ENCODE results near the gene SMC6.

Gene SMC6, protein sequence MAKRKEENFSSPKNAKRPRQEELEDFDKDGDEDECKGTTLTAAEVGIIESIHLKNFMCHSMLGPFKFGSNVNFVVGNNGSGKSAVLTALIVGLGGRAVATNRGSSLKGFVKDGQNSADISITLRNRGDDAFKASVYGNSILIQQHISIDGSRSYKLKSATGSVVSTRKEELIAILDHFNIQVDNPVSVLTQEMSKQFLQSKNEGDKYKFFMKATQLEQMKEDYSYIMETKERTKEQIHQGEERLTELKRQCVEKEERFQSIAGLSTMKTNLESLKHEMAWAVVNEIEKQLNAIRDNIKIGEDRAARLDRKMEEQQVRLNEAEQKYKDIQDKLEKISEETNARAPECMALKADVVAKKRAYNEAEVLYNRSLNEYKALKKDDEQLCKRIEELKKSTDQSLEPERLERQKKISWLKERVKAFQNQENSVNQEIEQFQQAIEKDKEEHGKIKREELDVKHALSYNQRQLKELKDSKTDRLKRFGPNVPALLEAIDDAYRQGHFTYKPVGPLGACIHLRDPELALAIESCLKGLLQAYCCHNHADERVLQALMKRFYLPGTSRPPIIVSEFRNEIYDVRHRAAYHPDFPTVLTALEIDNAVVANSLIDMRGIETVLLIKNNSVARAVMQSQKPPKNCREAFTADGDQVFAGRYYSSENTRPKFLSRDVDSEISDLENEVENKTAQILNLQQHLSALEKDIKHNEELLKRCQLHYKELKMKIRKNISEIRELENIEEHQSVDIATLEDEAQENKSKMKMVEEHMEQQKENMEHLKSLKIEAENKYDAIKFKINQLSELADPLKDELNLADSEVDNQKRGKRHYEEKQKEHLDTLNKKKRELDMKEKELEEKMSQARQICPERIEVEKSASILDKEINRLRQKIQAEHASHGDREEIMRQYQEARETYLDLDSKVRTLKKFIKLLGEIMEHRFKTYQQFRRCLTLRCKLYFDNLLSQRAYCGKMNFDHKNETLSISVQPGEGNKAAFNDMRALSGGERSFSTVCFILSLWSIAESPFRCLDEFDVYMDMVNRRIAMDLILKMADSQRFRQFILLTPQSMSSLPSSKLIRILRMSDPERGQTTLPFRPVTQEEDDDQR

DNA sequence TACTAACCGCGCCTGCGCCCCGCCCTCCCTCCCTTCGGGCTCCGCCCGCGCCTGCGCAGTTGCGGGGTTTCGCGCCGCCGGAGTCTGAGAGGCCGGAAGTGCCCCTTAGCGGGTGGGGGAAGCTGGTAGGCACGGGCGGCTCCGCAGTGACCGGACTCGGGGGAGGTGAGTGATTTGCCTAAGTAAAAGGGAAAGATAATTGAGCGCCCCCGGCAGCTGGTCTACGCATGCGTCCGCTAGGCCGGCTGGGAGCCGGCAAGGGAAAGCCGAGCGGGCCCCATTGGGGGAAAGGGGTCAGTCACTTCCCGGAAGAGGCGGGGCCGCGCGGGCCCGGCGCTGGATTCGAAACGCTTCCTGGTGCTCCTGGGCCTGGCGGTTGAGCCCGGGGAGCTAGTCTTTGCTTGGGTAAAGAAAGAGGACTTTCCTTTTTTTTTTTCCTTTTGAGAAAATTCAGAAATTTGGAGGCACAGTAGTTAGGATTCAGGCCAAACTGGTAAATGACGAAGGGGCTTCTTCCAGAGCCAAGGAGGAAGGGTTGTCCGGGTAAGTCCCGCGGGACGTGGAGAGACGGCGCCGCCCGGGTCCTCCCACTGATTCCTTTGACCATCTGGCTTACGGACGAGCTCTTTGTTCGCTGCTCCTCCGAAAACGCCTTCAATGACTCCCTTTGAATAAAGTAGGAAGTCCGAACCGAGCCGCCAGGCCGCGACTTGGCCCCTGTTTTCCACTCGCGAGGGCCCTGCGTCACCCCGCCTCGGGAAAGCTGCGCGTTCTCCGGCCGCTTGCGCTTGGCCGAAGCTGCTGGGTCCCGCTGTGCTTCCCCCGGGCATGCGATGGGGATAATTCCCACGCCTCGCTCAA, at the start of gene SMC6, which contains the start of gene GEN1:
Gene SMC6, minus strand, starts transcription at position 8 of the 861 bp plus-strand sequence. CDS start 7,864 bp downstream, outside the sequence.
Gene GEN1, plus strand, starts transcription at position 336 of the 861 bp plus-strand sequence. CDS start 5,806 bp downstream, outside the sequence.
- TF ChIP-seq, protein P1, sequence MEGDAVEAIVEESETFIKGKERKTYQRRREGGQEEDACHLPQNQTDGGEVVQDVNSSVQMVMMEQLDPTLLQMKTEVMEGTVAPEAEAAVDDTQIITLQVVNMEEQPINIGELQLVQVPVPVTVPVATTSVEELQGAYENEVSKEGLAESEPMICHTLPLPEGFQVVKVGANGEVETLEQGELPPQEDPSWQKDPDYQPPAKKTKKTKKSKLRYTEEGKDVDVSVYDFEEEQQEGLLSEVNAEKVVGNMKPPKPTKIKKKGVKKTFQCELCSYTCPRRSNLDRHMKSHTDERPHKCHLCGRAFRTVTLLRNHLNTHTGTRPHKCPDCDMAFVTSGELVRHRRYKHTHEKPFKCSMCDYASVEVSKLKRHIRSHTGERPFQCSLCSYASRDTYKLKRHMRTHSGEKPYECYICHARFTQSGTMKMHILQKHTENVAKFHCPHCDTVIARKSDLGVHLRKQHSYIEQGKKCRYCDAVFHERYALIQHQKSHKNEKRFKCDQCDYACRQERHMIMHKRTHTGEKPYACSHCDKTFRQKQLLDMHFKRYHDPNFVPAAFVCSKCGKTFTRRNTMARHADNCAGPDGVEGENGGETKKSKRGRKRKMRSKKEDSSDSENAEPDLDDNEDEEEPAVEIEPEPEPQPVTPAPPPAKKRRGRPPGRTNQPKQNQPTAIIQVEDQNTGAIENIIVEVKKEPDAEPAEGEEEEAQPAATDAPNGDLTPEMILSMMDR (IDR thresholded peaks at IDR 0.05) = no peak

DNA sequence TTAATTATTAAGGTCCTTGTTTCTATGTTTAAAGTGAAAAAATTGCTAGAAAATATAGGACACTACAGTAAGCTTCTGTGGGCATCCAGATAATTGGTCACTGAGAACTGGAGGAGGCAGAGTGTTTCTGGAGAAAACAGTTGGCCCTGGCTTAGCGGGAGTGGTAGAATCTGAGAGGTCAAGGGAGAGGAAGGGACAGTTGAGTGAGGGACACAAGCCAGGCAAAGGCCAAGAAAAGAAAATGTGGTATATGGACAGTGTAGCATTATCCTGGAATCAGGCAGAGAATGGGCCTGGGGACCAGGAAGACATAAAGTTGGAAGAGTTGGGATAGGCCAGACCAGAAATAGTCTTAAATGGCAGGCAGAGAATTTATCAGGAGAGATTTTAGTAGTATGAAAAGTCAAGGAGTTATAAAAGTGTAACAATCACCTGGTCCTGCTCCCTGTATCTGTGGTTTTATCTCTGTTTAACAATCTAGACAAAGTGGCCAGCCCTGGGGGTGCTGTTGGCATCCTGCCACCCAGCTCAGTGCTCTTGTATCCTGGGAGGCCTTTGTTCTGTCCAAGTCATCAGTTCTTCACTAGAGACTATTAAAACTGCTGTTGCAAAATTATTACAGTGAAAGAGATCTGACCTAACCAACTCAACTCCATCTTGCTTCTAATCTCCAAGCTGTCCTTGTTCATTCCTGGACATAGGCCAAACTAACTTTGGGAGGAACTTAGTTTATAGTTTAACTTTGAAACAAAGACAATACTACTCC, 47.3 kb upstream of the SMC6 start:
- TF ChIP-seq, protein P1 (IDR thresholded peaks at IDR 0.05) = no peak

DNA sequence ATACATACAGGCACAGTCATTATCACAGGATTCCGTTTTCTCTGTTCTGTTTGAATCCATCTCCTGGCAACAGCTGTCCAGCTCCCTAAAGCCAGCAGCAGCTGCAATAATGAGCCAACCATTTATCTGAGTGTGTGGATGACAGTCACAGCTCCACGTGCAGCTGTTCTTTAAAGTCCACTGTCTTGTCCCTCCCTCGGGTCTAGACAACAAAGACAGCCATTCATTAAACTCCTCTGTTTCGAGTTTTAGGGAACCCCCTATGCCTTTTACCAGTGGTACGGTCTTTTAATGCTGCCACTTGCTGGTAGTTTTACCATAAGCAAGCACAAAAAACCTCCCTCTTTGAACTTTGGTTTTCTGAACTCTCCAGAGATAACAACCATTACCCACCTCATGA, 46.6 kb upstream of the SMC6 start:
- TF ChIP-seq, protein P1 (IDR thresholded peaks at IDR 0.05) = no peak

- TF ChIP-seq, protein P1 (IDR thresholded peaks at IDR 0.05) = no peak
Observed at GRCh38 chr2:17799301-17800120, 45.9 kb upstream of the SMC6 start.

DNA sequence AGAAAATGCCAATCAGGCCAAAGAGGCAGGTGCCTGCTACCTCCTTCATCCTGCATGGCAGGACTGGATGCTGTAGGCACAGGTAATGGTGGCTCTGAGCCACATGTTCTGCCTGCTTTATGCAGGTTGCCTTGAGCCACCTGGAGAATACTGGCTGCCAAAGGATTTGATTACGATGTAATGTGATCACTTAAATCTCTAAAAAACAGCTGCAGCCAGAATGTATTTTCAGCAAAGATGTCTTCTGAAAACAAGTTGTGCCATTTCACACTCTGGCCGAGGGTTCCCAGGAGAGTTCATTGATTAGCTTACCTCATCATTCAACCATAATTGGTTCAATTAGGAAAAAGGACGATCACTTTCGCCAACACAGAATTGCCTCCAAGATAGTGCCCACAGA, 44.7 kb upstream of the SMC6 start:
- TF ChIP-seq, protein P1 (IDR thresholded peaks at IDR 0.05) = no peak

DNA sequence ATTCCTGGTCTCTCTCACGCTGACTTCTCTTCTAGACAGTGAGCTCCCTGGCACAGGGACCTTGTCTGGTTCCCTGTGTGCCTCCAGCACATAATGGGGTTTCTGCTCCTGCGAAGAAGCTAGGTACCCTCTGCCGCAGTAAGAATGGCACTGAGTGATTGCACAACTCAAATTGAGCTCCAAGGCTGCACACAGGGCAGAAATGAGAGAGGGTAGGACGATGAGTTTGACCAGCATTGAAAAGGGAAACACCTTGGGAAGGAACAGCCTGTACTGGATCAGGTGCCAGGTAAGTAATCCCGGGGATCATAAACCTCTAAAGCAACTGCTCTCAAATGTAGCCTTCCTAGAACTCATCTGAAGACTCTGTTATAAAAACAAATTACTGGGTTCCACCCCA, 41.7 kb upstream of the SMC6 start:
- TF ChIP-seq, protein P1 (IDR thresholded peaks at IDR 0.05) = no peak
